IMR-90 (cell line): ENCODE results near the gene NCKAP5L. TPM values are rescaled to one million over a fixed set of nuclear protein-coding genes. Genes with fewer than 3 reads are reported as not detected.

Experiments used
- ATAC-seq: fragments of 200-7000 bp; cut with Tn5 transposase; 2 replicates; pipeline ENCODE4 v1.9.1; 2020; ENCODE audit warnings: low read depth, mild to moderate bottlenecking, moderate library complexity
- BruUV-seq: library from RNA; stranded (reverse); fragments of 400-500 nt; replicated peaks from 2 replicates; lab custom pipeline; 2021; lab: Mats Ljungman, UMichigan
- CTCF ChIA-PET: fragments of 300-600 bp; formaldehyde crosslinking; extraction: SDS; loops from one replicate; lab custom pipeline; 2021; ENCODE audit warnings: antibody characterized with exemption; lab: Yijun Ruan, JAX
- POLR2A ChIA-PET: fragments of 300-600 bp; sonication (Branson Sonifier 250); formaldehyde crosslinking; loops from one replicate; lab custom pipeline; 2022; ENCODE audit warnings: antibody characterized with exemption; ENCODE audit not compliant: unreplicated experiment; lab: Charles Lee
- DNase-seq: peaks from one replicate; pipeline ENCODE4 v3.0.0; 2013
- H2AFZ ChIP-seq: replicated peaks from 2 replicates; pipeline ENCODE3; 2013; ENCODE audit warnings: low read length, mild to moderate bottlenecking; ENCODE audit not compliant: poor library complexity
- H2AK5ac ChIP-seq: 2 replicates; pipeline ENCODE4 v1.6.1; 2013; ENCODE audit warnings: low read depth, low read length, inconsistent platforms
- H2AK9ac ChIP-seq: replicated peaks from 2 replicates; pipeline ENCODE3; 2013; ENCODE audit warnings: mild to moderate bottlenecking, low read depth, low read length, moderate library complexity; ENCODE audit not compliant: poor library complexity
- H2BK120ac ChIP-seq: 2 replicates; pipeline ENCODE4 v1.6.1; 2013; ENCODE audit warnings: low read depth, low read length, inconsistent platforms
- H2BK15ac ChIP-seq: 3 replicates; pipeline ENCODE4 v1.6.1; 2013; ENCODE audit warnings: low read depth, low read length, inconsistent platforms
- H2BK20ac ChIP-seq: 2 replicates; pipeline ENCODE4 v1.6.1; 2013; ENCODE audit warnings: low read depth, mild to moderate bottlenecking, inconsistent platforms, low read length, moderate library complexity
- H2BK5ac ChIP-seq: 2 replicates; pipeline ENCODE4 v1.6.1; 2013; ENCODE audit warnings: mild to moderate bottlenecking, low read depth, low read length, inconsistent platforms; ENCODE audit not compliant: poor library complexity, severe bottlenecking
- H3K14ac ChIP-seq: replicated peaks from 2 replicates; pipeline ENCODE4 v1.6.1; 2013; ENCODE audit warnings: low read depth, low read length, inconsistent platforms
- H3K18ac ChIP-seq: 2 replicates; pipeline ENCODE4 v1.6.1; 2013; ENCODE audit warnings: low read depth, low read length, control low read depth
- H3K23ac ChIP-seq: 2 replicates; pipeline ENCODE4 v1.6.1; 2013; ENCODE audit warnings: low read depth, low read length, inconsistent platforms
- H3K27ac ChIP-seq: 2 replicates; pipeline ENCODE4 v1.5.1; 2013; ENCODE audit warnings: mild to moderate bottlenecking, control low read depth, low read length; ENCODE audit not compliant: insufficient read depth
- H3K27me3 ChIP-seq: 2 replicates; pipeline ENCODE4 v1.6.1; 2013; ENCODE audit warnings: low read length; ENCODE audit not compliant: control insufficient read depth, insufficient read depth
- H3K36me3 ChIP-seq: 2 replicates; pipeline ENCODE4 v1.6.1; 2013; ENCODE audit warnings: low read length, mixed read lengths; ENCODE audit not compliant: control insufficient read depth, insufficient read depth
- H3K4ac ChIP-seq: 2 replicates; pipeline ENCODE4 v1.6.1; 2013; ENCODE audit warnings: low read depth, low read length, inconsistent platforms
- H3K4me1 ChIP-seq: 2 replicates; pipeline ENCODE4 v1.6.1; 2013; ENCODE audit warnings: low read length, mixed read lengths; ENCODE audit not compliant: control insufficient read depth, insufficient read depth
- H3K4me2 ChIP-seq: 2 replicates; pipeline ENCODE4 v1.6.1; 2013; ENCODE audit warnings: low read depth, mild to moderate bottlenecking, control low read depth, low read length, moderate library complexity
- H3K4me3 ChIP-seq: 2 replicates; pipeline ENCODE4 v1.5.1; 2013; ENCODE audit warnings: low read depth, mild to moderate bottlenecking, control low read depth, low read length, moderate library complexity; ENCODE audit not compliant: insufficient read depth
- H3K56ac ChIP-seq: 2 replicates; pipeline ENCODE4 v1.6.1; 2013; ENCODE audit warnings: low read length, inconsistent platforms; ENCODE audit not compliant: insufficient read depth; ENCODE audit errors: extremely low read depth
- H3K79me1 ChIP-seq, 2 experiments: 2 replicates each; pipeline ENCODE4 v1.6.1; 2013; ENCODE audit warnings: low read length in 2 of 2, inconsistent platforms in 1 of 2, low read depth in 1 of 2
- H3K9ac ChIP-seq: 2 replicates; pipeline ENCODE4 v1.6.1; 2013; ENCODE audit warnings: low read depth, low read length, control low read depth
- H3K9me1 ChIP-seq: 2 replicates; pipeline ENCODE4 v1.6.1; 2013; ENCODE audit warnings: low read length, inconsistent platforms; ENCODE audit not compliant: insufficient read depth
- H3K9me3 ChIP-seq: 2 replicates; pipeline ENCODE4 v1.6.1; 2013; ENCODE audit warnings: low read length; ENCODE audit not compliant: control insufficient read depth, insufficient read depth
- H4K20me1 ChIP-seq: 2 replicates; pipeline ENCODE4 v1.6.1; 2013; ENCODE audit warnings: low read length, inconsistent platforms; ENCODE audit not compliant: insufficient read depth
- H4K5ac ChIP-seq: 2 replicates; pipeline ENCODE4 v1.6.1; 2013; ENCODE audit warnings: mild to moderate bottlenecking, low read depth, low read length, control low read depth
- H4K8ac ChIP-seq, 2 experiments: 2 replicates each; pipeline ENCODE4 v1.6.1; 2013; ENCODE audit warnings: low read depth in 2 of 2, low read length in 2 of 2, control low read depth in 1 of 2, inconsistent platforms in 1 of 2
- H4K91ac ChIP-seq: 2 replicates; pipeline ENCODE4 v1.6.1; 2013; ENCODE audit warnings: low read depth, low read length, inconsistent platforms; ENCODE audit not compliant: insufficient read depth
- BHLHE40 ChIP-seq: fragments of 150-350 bp; IDR thresholded peaks from 2 replicates; pipeline ENCODE4 v1.6.1; 2016; ENCODE audit warnings: mild to moderate bottlenecking, low read depth, low read length
- CEBPB ChIP-seq: IDR thresholded peaks from 2 replicates; pipeline ENCODE4 v1.6.1; 2012; ENCODE audit warnings: low read depth, low read length, improper control_type of control experiment
- CHD1 ChIP-seq: IDR thresholded peaks from 2 replicates; pipeline ENCODE4 v1.6.1; 2012; ENCODE audit warnings: low read depth, low read length, improper control_type of control experiment
- CTCF ChIP-seq: conservative IDR thresholded peaks from 2 replicates; pipeline ENCODE4 v1.5.1; 2012; ENCODE audit warnings: mild to moderate bottlenecking, low read depth, low read length, improper control_type of control experiment
- FOS ChIP-seq: fragments of 150-350 bp; IDR thresholded peaks from 2 replicates; pipeline ENCODE4 v1.6.1; 2016; ENCODE audit warnings: low read depth, low read length
- MAFK ChIP-seq: IDR thresholded peaks from 2 replicates; pipeline ENCODE4 v1.6.1; 2012; ENCODE audit warnings: low read depth, low read length, improper control_type of control experiment
- MAZ ChIP-seq: IDR thresholded peaks from 2 replicates; pipeline ENCODE4 v1.6.1; 2012; ENCODE audit warnings: low read depth, mild to moderate bottlenecking, low read length, improper control_type of control experiment, moderate library complexity, borderline replicate concordance
- MXI1 ChIP-seq: IDR thresholded peaks from 2 replicates; pipeline ENCODE4 v1.6.1; 2012; ENCODE audit warnings: low read depth, mild to moderate bottlenecking, low read length, moderate library complexity, borderline replicate concordance
- NFE2L2 ChIP-seq: fragments of 150-350 bp; IDR thresholded peaks from 2 replicates; pipeline ENCODE4 v1.6.1; 2016; ENCODE audit warnings: low read depth, mild to moderate bottlenecking, low read length
- POLR2A ChIP-seq: IDR thresholded peaks from 2 replicates; pipeline ENCODE4 v1.6.1; 2012; ENCODE audit warnings: mild to moderate bottlenecking, low read depth, low read length
- RAD21 ChIP-seq: IDR thresholded peaks from 2 replicates; pipeline ENCODE4 v1.6.1; 2012; ENCODE audit warnings: low read length, improper control_type of control experiment
- RCOR1 ChIP-seq: IDR thresholded peaks from 2 replicates; pipeline ENCODE4 v1.6.1; 2012; ENCODE audit warnings: mild to moderate bottlenecking, low read length, improper control_type of control experiment; ENCODE audit not compliant: insufficient replicate concordance
- RFX5 ChIP-seq: IDR thresholded peaks from 2 replicates; pipeline ENCODE4 v1.8.0; 2012; ENCODE audit warnings: low read depth, mild to moderate bottlenecking, low read length, moderate library complexity
- SMC3 ChIP-seq: fragments of 150-350 bp; IDR thresholded peaks from 2 replicates; pipeline ENCODE4 v1.6.1; 2016; ENCODE audit warnings: low read depth, mild to moderate bottlenecking, antibody characterized with exemption, low read length, moderate library complexity
- USF2 ChIP-seq: fragments of 150-350 bp; IDR thresholded peaks from 2 replicates; pipeline ENCODE4 v1.6.1; 2017; ENCODE audit warnings: mild to moderate bottlenecking, antibody characterized with exemption, low read length, low read depth
- WGBS, 2 experiments: methylation state at CpG; one replicate each; pipeline versions ENCODE4 v1.1.5 to v1.1.7; 2013; ENCODE audit warnings: missing lambda C conversion rate in 2 of 2; ENCODE audit not compliant: insufficient read length in 1 of 2; ENCODE audit errors: extremely low coverage in 2 of 2; 5-methylcytosine and 5-hydroxymethylcytosine counted together
- dilution Hi-C: fragments of 300-500 bp; cut with HindIII; formaldehyde crosslinking; loops from one replicate; pipeline ENCODE4 v1.14.3; 2018; ENCODE audit warnings: low sequenced_read_pairs; ENCODE audit not compliant: unreplicated experiment
- in situ Hi-C: fragments of 300-500 bp; cut with MboI; formaldehyde crosslinking; loops from 3 replicates; pipeline ENCODE4 v1.14.3; 2019; ENCODE audit warnings: low sequenced_read_pairs, inconsistent platforms, mixed read lengths
- intact Hi-C: fragments of 100-400 bp; cut with micrococcal nuclease; formaldehyde crosslinking; loops from 2 replicates; pipeline ENCODE4 v1.10.0; 2022
- polyA plus RNA-seq, 3 experiments: library from polyadenylated mRNA; depleted of rRNA; stranded (reverse); fragments of >200 nt; gene quantifications; 2 replicates each; pipeline ENCODE4 v1.2.3, GENCODE V29; 2012; ENCODE audit warnings: low replicate concordance in 1 of 3
- total RNA-seq: library from RNA; depleted of rRNA; stranded (reverse); fragments of >200 nt; gene quantifications from 2 replicates; pipeline ENCODE4 v1.2.3, GENCODE V29; 2012
- TF ChIP-seq, protein P1 (sequence below): fragments of 150-350 bp; IDR thresholded peaks from 2 replicates; pipeline ENCODE4 v1.6.1; 2016; ENCODE audit warnings: low read depth, mild to moderate bottlenecking, low read length, moderate library complexity, borderline replicate concordance

NCKAP5L gene
- total and polyA plus RNA-seq, 2 of the 4 experiments (the other 2 are of a cell fraction), result 6.1 to 14.4 TPM

- Histone ChIP-seq H3K4me1 (peaks cover 18% of the 10 kb centered on the region), H3K27me3 (no peaks in the 10 kb centered on the region), H4K8ac (no peak overlapping the region), H4K91ac (no peak overlapping the region), H3K23ac (no peak overlapping the region; the same call in 1 of the 2 replicates), H3K4me3 (no peak overlapping the region), H2AK9ac (peak overlapping the region; percentile 63), H3K56ac (no peak overlapping the region), H2BK120ac (no peak overlapping the region), H2BK15ac (no peak overlapping the region), H4K20me1 (peaks cover 89% of the 10 kb centered on the region), H3K9me3 (no peaks in the 10 kb centered on the region), H3K27ac (no peak overlapping the region), H3K14ac (no peak overlapping the region), H3K79me1 (peaks cover 24 to 91% of the 10 kb centered on the region in 2 experiments), H2AK5ac (no peak overlapping the region), H4K5ac (no peak overlapping the region), H3K18ac (no peak overlapping the region), H3K4ac (no peak overlapping the region), H3K36me3 (peaks cover 21% of the 10 kb centered on the region), H3K4me2 (no peak overlapping the region), H3K9me1 (peaks cover 10% of the 10 kb centered on the region), H2AFZ (no peak overlapping the region), H2BK20ac (no peak overlapping the region), H3K9ac (no peak overlapping the region), H2BK5ac (no peak overlapping the region)
- in situ Hi-C loops, result no loop called here
- TF ChIP-seq RAD21 (no peak), BHLHE40 (no peak), NFE2L2 (no peak), CHD1 (no peak), RCOR1 (no peak), CEBPB (no peak), MAZ (no peak), MXI1 (no peak), USF2 (no peak), POLR2A (no peak), FOS (no peak), SMC3 (no peak), CTCF (no peak), RFX5 (no peak), MAFK (no peak)
- TF ChIP-seq, protein P1, sequence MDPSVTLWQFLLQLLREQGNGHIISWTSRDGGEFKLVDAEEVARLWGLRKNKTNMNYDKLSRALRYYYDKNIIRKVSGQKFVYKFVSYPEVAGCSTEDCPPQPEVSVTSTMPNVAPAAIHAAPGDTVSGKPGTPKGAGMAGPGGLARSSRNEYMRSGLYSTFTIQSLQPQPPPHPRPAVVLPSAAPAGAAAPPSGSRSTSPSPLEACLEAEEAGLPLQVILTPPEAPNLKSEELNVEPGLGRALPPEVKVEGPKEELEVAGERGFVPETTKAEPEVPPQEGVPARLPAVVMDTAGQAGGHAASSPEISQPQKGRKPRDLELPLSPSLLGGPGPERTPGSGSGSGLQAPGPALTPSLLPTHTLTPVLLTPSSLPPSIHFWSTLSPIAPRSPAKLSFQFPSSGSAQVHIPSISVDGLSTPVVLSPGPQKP, result no peak
- no CpG with 5 or more reads among the region's 9 CpGs for WGBS, 2 experiments
- ChIA-PET POLR2A (no interaction called here), CTCF (interaction anchor here (1.6 kb wide), 1 partner anchor 22 kb away, joined by 5 read pairs; no protein-coding TSS in a partner anchor)
- no TSS peak for BruUV-seq
- dilution Hi-C loops, result no loop called here
- ATAC-seq (no peak; the same call in 1 of the 2 replicates), DNase-seq (no peak)
- intact Hi-C loops, result no loop called here
Measured at GRCh38 chr12:49809906-49810389, 18.3 kb downstream of the NCKAP5L start.
